Skeletal muscle cell (primary cell): ENCODE data around the gene TIGIT.
"Not testable (repeated sequence)": the region's sequence is repeated elsewhere in the genome, so short reads cannot be mapped to it uniquely, and the experiment has no call there.

Source experiments
- DNase-seq: peaks from one replicate; pipeline ENCODE4 v3.0.0-alpha.2; 2010; ENCODE audit warnings: low read depth
- H3K4me3 ChIP-seq: 2 replicates; pipeline ENCODE4 v1.5.1; 2011; ENCODE audit warnings: low read depth, mild to moderate bottlenecking, control low read depth, low read length, moderate library complexity

The TIGIT gene

GRCh38 chr3:114293838-114294535 lies at the start of gene TIGIT:
TIGIT (plus strand) TSS chr3:114294028; CDS start chr3:114294062, 34 bp downstream.
- no peak within 1 kb of the TSS for H3K4me3 ChIP-seq
- DNase-seq = no peak

GRCh38 chr3:114252954-114253353 lies 40.9 kb upstream of the TIGIT start:
- no peak overlapping the region for H3K4me3 ChIP-seq
- no peak for DNase-seq

GRCh38 chr3:114253505-114253904 lies 40.3 kb upstream of the TIGIT start:
- no peak for DNase-seq
- no peak overlapping the region for H3K4me3 ChIP-seq

- DNase-seq = no peak
- no peak overlapping the region for H3K4me3 ChIP-seq
These were observed 34.3 kb upstream of the TIGIT start for GRCh38 chr3:114259566-114259965.

- H3K4me3 ChIP-seq = no peak overlapping the region
- DNase-seq = no peak
These were observed 33.7 kb upstream of the TIGIT start for GRCh38 chr3:114260152-114260551.

GRCh38 chr3:114270019-114270418 lies 23.8 kb upstream of the TIGIT start:
- no peak for DNase-seq
- no peak overlapping the region for H3K4me3 ChIP-seq

GRCh38 chr3:114272271-114272670 lies 21.6 kb upstream of the TIGIT start:
- DNase-seq = peak; percentile 14
- H3K4me3 ChIP-seq = no peak overlapping the region

- DNase-seq = no peak
- no peak overlapping the region for H3K4me3 ChIP-seq
These were observed 18.9 kb upstream of the TIGIT start for GRCh38 chr3:114274929-114275328.

- not testable (repeated sequence) for DNase-seq, H3K4me3 ChIP-seq
These were observed 17.0 kb upstream of the TIGIT start for GRCh38 chr3:114276856-114277255.

- H3K4me3 ChIP-seq = no peak overlapping the region
- no peak for DNase-seq
These were observed 9.2 kb upstream of the TIGIT start for GRCh38 chr3:114284644-114285043.

GRCh38 chr3:114285648-114286230 lies 8.1 kb upstream of the TIGIT start:
- no peak overlapping the region for H3K4me3 ChIP-seq
- DNase-seq = no peak

- no peak overlapping the region for H3K4me3 ChIP-seq
- no peak for DNase-seq
These were observed 7.6 kb upstream of the TIGIT start for GRCh38 chr3:114286266-114286665.

- DNase-seq = no peak
These were observed 2.6 kb upstream of the TIGIT start for GRCh38 chr3:114290911-114291901.

GRCh38 chr3:114294940-114295480 lies 1.2 kb downstream of the TIGIT start:
- DNase-seq = no peak
- H3K4me3 ChIP-seq = no peak overlapping the region

More at GRCh38 chr3:114290911-114291901, 2.6 kb upstream of the TIGIT start:
- H3K4me3 ChIP-seq = no peak overlapping the region

GRCh38 chr3:114295946-114296345 lies 2.1 kb downstream of the TIGIT start:
- DNase-seq = no peak
- H3K4me3 ChIP-seq = no peak overlapping the region

- H3K4me3 ChIP-seq = no peak overlapping the region
- no peak for DNase-seq
These were observed 5.6 kb downstream of the TIGIT start for GRCh38 chr3:114299421-114299820.

GRCh38 chr3:114299941-114300624 lies 6.3 kb downstream of the TIGIT start:
- no peak for DNase-seq

GRCh38 chr3:114307222-114307830 lies 13.5 kb downstream of the TIGIT start:
- no peak for DNase-seq
- H3K4me3 ChIP-seq = no peak overlapping the region

More at GRCh38 chr3:114299941-114300624, 6.3 kb downstream of the TIGIT start:
- no peak overlapping the region for H3K4me3 ChIP-seq

- no peak for DNase-seq
- no peak overlapping the region for H3K4me3 ChIP-seq
These were observed 14.0 kb downstream of the TIGIT start for GRCh38 chr3:114307832-114308231.
